Prostate gland (tissue), 2 donors: ENCODE data around the gene INHA. TPM values are rescaled to one million over a fixed set of nuclear protein-coding genes. Genes with fewer than 3 reads are reported as not detected.

ENCODE experiments used
- microRNA-seq: library from miRNA; unstranded; fragments of <30 nt; microRNA quantifications from one replicate; pipeline ENCODE4, GENCODE V29; 2016
- small RNA-seq, 2 donors: library from RNA; depleted of rRNA; stranded (forward); fragments of <200 nt; gene quantifications; one replicate each; pipeline ENCODE3, GENCODE V24; 2016
- total RNA-seq, 2 donors: library from RNA; depleted of rRNA; stranded (reverse); fragments of >200 nt; gene quantifications; one replicate each; pipeline ENCODE4 v1.1.0, GENCODE V29; 2016

INHA gene
- total RNA-seq, 2 donors from 2014 or later, result 0.96 to 391 TPM

Small RNAs within 50 kb of the gene (microRNA-seq; reads per million reads assigned to microRNA genes)
- not detected for gene MIR3132

Small RNAs within 50 kb of the gene (small RNA-seq; reads per million reads assigned to genes)
- 0 to 0.28 reads per million in 2 donors for gene MIR3132
- 0 reads per million in 2 donors for gene RN7SKP213

Other genes with a start within 250 kb of the INHA start
- gene RESP18, start 239.6 kb upstream of the INHA start, total RNA-seq, result not detected
- 10 to 100 TPM; 54.1 to 82.4 TPM for gene DNPEP, start 184.4 kb upstream of the INHA start, total RNA-seq
- 1,000 to 10,000 TPM; 1,584 to 1,742 TPM for gene DES, start 153.9 kb upstream of the INHA start, total RNA-seq
- gene SPEG, start 137.5 kb upstream of the INHA start, total RNA-seq, result 10 to 100 TPM; 30.7 to 53.4 TPM
- gene GMPPA, start 73.4 kb upstream of the INHA start, total RNA-seq, result 10 to 100 TPM; 41.2 to 53.8 TPM
- under 1 TPM; 0.09 to 0.45 TPM for gene ASIC4, start 57.8 kb upstream of the INHA start, total RNA-seq
- gene CHPF, start 28.5 kb upstream of the INHA start, total RNA-seq, result 100 to 1,000 TPM; 150 to 819 TPM
- gene TMEM198, start 28.3 kb upstream of the INHA start, total RNA-seq, result 10 to 100 TPM in 1 of 2 donors, 1 to 10 TPM in 1; 5.7 to 11.5 TPM
- 100 to 1,000 TPM; 142 to 330 TPM for gene OBSL1, start 771 bp upstream of the INHA start, total RNA-seq
- gene STK11IP, start 25.5 kb downstream of the INHA start, total RNA-seq, result 10 to 100 TPM; 18.3 to 60.3 TPM
- 10 to 100 TPM in 1 of 2 donors, 1 to 10 TPM in 1; 7.6 to 44.6 TPM for gene SLC4A3, start 55.3 kb downstream of the INHA start, total RNA-seq